ENCODE measurements around the gene AFAP1L1.

AFAP1L1 gene

DNA sequence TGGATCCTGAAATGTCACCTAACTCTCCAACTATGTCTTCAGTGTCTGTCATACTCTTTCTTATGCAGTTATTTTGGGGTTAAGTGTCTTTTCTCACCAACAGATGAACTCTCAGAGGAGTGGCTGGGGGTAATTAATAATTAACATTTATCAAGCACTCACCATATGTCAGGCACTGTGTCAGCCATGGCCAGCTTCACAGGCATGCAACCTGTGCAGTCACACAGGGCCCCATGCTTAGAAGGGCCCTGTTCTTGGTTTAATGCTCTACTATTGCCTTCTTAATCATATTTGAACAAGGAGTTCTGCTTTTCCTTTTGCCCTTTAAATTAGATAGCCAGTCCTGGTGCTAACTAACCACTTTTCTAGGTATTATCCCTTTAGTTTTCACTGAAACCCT, 70.2 kb downstream of the AFAP1L1 start:
- TF ChIP-seq, protein P1, sequence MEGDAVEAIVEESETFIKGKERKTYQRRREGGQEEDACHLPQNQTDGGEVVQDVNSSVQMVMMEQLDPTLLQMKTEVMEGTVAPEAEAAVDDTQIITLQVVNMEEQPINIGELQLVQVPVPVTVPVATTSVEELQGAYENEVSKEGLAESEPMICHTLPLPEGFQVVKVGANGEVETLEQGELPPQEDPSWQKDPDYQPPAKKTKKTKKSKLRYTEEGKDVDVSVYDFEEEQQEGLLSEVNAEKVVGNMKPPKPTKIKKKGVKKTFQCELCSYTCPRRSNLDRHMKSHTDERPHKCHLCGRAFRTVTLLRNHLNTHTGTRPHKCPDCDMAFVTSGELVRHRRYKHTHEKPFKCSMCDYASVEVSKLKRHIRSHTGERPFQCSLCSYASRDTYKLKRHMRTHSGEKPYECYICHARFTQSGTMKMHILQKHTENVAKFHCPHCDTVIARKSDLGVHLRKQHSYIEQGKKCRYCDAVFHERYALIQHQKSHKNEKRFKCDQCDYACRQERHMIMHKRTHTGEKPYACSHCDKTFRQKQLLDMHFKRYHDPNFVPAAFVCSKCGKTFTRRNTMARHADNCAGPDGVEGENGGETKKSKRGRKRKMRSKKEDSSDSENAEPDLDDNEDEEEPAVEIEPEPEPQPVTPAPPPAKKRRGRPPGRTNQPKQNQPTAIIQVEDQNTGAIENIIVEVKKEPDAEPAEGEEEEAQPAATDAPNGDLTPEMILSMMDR (IDR thresholded peaks at IDR 0.05; ENCODE audit: low read depth, low read length), result no peak
- H3K27ac ChIP-seq, result no peak overlapping the region
- DNase-seq, result no peak
- H3K4me3 ChIP-seq (ENCODE audit: low read depth, low read length), result no peak overlapping the region
- peaks cover 1% of the 10 kb centered on the region; the same call in 1 of the 2 replicates for H3K36me3 ChIP-seq
- H3K9me3 ChIP-seq (ENCODE audit: severe bottlenecking), result no peaks in the 10 kb centered on the region
- H3K27me3 ChIP-seq (ENCODE audit: insufficient read depth, low read depth, severe bottlenecking), result peaks cover 12% of the 10 kb centered on the region

DNA sequence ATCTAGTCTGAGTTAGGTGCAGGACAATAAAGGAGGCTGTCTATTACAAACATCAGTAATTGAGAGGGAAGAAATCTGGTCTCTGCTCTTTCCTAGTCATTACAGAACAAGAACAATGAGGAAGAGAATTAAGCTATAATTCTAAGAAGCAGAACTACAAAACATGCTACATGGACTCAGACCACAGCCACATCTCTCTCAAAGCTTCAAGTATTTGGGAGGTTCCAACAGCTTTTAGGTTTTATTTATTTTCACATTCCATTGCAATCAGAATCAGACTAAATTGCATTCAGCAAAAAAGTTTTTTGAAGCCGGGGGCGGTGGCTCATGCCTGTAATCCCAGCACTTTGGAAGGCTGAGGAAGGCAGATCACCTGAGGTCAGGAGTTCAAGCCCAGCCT, 72.5 kb downstream of the AFAP1L1 start:
- H3K4me3 ChIP-seq (ENCODE audit: low read depth, low read length), result no peak overlapping the region; the same call in 1 of the 2 replicates
- no peak overlapping the region for H3K27ac ChIP-seq
- no peak for DNase-seq
- TF ChIP-seq, protein P1 (IDR thresholded peaks at IDR 0.05; ENCODE audit: low read depth, low read length), result no peak
- peaks cover 5% of the 10 kb centered on the region for H3K27me3 ChIP-seq (ENCODE audit: insufficient read depth, low read depth, severe bottlenecking)
- no peaks in the 10 kb centered on the region for H3K9me3 ChIP-seq (ENCODE audit: severe bottlenecking)
- H3K36me3 ChIP-seq, result peaks cover 23% of the 10 kb centered on the region

DNA sequence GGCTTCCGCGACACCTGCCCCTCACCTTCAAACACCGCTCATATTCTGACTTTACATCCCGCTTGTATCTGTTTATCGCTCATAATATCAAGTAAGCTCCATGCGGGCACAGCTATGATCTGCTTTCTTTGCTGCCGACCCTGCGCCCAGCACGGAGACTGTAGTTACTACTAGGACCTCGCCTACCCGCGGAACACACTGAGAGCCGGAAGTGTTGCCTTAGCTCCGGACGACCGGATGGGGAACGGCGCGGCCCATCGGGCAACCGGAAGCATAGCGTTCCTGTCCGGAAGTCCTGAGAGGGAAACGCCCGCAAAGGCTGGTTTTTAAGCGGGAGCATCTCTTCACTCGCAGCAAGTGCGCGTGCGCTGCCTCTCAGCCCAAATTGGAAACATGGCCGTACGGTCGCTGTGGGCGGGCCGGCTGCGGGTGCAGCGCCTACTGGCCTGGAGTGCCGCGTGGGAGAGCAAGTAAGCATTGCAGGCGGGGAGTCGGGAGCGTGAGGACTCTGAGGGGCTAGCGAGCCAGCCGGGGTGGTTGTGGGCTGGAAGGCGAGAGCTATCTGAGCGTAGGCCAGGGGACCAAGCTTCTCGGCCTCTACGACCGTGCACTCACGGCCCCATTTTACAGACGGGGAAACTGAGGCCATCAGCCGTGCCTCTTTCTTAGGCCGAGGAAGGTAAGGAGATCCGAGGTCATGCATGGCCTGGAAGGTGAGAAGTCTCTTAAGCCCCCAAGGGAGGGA, 73.7 kb downstream of the AFAP1L1 start, which contains the start of gene GRPEL2:
Gene GRPEL2 (plus strand): TSS at position 353 of the 745 bp plus-strand sequence. CDS start 41 bp downstream, at position 394.
- TF ChIP-seq, protein P1 (IDR thresholded peaks at IDR 0.05; ENCODE audit: low read depth, low read length), result no peak
- peaks cover 34% of the 10 kb centered on the region for H3K36me3 ChIP-seq
- peak within 1 kb of the TSS; percentile 82 for H3K27ac ChIP-seq
- DNase-seq, result peak; percentile 96
- H3K27me3 ChIP-seq (ENCODE audit: insufficient read depth, low read depth, severe bottlenecking), result no peaks in the 10 kb centered on the region
- peak within 1 kb of the TSS; percentile 75 for H3K4me3 ChIP-seq (ENCODE audit: low read depth, low read length)
- no peaks in the 10 kb centered on the region for H3K9me3 ChIP-seq (ENCODE audit: severe bottlenecking)

DNA sequence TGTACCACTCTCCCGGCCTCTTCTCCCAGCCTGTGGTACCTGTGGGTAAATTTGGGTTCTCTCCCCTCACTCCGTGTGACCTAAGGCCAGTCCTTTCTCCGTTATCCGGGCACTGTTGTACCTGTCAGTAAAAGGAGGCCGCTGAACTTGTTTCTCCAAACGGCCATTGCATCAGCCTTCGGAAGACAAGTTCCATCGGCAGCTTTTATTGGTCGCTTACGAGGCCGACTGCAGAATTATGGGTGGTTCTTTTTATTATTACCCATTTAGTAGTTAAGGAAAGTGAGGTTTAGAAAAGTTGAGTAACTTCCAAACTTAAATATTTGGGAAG, 74.2 kb downstream of the AFAP1L1 start:
- Histone ChIP-seq H3K27me3 (ENCODE audit: insufficient read depth, low read depth, severe bottlenecking) (no peaks in the 10 kb centered on the region), H3K36me3 (peaks cover 40% of the 10 kb centered on the region), H3K4me3 (ENCODE audit: low read depth, low read length) (peak overlapping the region; percentile 75), H3K9me3 (ENCODE audit: severe bottlenecking) (no peaks in the 10 kb centered on the region), H3K27ac (peak overlapping the region; percentile 82)
- DNase-seq, result no peak
- TF ChIP-seq, protein P1 (IDR thresholded peaks at IDR 0.05; ENCODE audit: low read depth, low read length), result no peak

DNA sequence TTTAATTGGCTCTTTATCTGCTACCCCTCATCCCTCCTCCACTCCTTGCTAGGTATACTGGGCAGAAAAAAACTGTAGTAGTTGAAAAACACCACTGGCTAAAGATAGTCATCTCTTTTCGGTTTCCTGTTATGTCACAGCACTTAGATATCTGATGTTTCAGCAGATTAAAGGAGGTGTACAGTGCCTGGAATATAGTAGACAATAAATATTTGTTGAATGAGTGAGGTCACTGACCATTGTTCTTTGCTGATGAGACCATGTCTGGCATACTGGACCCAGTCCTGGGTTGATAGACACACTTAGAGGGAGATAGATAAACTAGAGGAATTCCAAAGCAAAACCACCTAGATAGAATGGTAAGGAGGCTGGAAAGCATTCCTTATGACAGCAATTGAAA, 76.9 kb downstream of the AFAP1L1 start:
- no peak overlapping the region for H3K4me3 ChIP-seq (ENCODE audit: low read depth, low read length)
- H3K27me3 ChIP-seq (ENCODE audit: insufficient read depth, low read depth, severe bottlenecking), result no peaks in the 10 kb centered on the region
- no peak for DNase-seq
- H3K27ac ChIP-seq, result no peak overlapping the region
- no peaks in the 10 kb centered on the region for H3K9me3 ChIP-seq (ENCODE audit: severe bottlenecking)
- H3K36me3 ChIP-seq, result peaks cover 63% of the 10 kb centered on the region
- TF ChIP-seq, protein P1 (IDR thresholded peaks at IDR 0.05; ENCODE audit: low read depth, low read length), result no peak

DNA sequence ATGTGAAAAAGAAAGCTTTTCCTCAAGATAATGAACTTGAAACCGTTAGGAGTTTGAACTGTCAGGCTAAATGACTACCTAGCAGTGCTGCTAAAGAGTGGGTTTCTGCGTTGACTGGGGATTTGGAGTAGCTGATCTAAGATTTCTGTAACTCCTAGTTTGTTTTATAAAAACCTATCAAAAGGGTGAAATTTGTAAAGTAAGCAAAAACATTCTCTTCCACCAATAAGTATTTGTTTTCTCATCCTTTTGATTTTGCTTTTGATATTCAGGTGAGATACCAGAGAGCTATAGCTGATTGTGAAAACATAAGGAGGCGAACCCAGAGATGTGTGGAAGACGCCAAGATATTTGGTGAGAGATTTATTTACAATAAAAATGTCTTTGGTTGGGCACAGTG, 77.7 kb downstream of the AFAP1L1 start:
- TF ChIP-seq, protein P1 (IDR thresholded peaks at IDR 0.05; ENCODE audit: low read depth, low read length), result no peak
- H3K4me3 ChIP-seq (ENCODE audit: low read depth, low read length), result no peak overlapping the region
- peaks cover 68% of the 10 kb centered on the region for H3K36me3 ChIP-seq
- no peak overlapping the region for H3K27ac ChIP-seq
- no peaks in the 10 kb centered on the region for H3K9me3 ChIP-seq (ENCODE audit: severe bottlenecking)
- no peak for DNase-seq
- H3K27me3 ChIP-seq (ENCODE audit: insufficient read depth, low read depth, severe bottlenecking), result no peaks in the 10 kb centered on the region
